ENCODE results near the gene GJB2.
"Not testable (repeated sequence)": the region's sequence is repeated elsewhere in the genome, so short reads cannot be mapped to it uniquely, and the experiment has no call there.

GJB2 gene

DNA sequence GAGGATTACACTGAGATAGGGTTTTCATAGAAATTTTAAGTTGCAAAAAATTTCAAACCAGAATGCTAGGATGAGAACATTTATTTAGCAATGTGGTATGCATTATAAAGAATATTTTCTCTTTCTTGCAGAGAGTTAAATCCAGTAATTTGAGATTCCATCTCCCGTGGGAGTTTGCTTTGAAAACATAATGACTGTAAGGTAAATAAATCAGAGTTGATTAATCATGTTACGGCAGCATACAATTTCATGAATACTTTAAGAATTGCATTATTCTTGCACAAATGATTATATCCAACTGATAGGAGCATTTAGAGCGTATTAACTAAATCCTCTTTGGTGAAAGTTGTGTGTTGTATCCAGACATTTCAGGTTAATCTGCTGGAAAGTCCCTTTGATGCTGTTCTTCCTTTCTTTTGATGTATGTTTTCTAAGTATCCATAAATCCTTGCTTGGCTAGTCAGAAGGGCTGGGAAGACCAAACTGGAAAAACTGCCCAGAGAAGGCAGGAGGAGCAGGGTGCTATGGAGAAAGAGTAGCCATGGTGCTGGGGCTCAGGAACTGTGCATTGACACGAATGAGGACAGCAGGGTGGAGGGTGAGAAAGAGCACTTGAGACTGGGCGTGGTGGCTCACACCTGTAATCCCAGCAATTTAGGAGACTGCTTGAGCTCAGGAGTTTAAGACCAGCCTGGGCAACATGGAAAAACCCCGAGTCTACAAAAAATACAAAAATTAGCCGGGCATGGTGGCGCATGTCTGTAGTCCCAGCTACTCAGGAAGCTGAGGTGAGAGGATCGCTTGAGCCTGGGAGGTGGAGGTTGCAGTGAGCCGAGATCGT is 27.1 kb downstream of the GJB2 start:
- FAIRE-seq = no peak

DNA sequence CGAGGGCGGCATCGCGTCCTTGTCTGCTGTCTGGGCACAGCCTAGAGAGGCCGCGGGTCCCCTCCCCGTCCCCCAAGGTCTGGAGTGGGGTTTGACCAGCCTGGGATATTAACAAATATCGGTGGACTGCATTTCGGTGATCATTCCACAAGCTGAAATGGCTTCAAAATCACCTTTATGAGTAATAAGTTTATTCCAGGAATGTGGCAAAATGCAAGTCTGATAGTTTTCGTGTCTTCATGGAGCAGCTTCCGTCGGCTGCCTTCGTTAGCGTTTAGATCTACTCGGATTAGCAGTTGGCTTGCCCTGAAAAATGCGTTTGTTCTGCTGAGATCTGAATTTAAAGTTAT is 30.8 kb downstream of the GJB2 start:
- FAIRE-seq = no peak

DNA sequence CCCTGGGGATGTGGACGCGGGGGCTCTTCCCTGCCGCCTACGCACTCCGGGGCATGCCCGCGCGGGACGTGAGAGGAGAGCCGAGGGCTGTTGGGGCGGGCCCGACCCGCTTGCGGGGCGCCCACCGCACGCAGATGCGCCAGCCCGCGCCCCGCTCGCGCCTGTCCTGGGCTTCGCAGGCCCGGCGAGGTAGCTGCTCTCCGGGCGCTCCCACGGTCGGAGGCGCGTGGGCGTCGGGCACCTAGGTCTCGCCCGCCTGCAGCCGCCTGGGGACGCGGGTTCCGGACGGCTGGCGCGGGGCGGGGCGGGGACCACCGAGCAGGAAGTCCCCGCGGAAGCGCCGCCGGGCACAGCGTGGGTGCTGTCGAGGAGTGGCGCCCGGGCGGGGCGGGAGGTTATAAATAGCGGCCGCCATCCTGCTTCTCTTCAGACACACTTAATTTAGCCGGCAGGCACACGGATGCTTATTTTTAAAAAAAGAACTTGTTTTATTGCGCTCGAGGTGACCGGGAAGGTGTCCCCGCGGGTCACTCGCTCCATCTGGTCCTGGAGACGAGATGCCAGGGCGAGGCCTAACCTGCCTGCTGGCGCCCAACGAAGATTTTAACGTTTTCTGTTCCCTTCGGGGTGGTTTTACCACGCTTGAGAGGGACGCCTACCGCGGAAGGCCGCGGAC is 31.3 kb downstream of the GJB2 start:
- FAIRE-seq = no peak

DNA sequence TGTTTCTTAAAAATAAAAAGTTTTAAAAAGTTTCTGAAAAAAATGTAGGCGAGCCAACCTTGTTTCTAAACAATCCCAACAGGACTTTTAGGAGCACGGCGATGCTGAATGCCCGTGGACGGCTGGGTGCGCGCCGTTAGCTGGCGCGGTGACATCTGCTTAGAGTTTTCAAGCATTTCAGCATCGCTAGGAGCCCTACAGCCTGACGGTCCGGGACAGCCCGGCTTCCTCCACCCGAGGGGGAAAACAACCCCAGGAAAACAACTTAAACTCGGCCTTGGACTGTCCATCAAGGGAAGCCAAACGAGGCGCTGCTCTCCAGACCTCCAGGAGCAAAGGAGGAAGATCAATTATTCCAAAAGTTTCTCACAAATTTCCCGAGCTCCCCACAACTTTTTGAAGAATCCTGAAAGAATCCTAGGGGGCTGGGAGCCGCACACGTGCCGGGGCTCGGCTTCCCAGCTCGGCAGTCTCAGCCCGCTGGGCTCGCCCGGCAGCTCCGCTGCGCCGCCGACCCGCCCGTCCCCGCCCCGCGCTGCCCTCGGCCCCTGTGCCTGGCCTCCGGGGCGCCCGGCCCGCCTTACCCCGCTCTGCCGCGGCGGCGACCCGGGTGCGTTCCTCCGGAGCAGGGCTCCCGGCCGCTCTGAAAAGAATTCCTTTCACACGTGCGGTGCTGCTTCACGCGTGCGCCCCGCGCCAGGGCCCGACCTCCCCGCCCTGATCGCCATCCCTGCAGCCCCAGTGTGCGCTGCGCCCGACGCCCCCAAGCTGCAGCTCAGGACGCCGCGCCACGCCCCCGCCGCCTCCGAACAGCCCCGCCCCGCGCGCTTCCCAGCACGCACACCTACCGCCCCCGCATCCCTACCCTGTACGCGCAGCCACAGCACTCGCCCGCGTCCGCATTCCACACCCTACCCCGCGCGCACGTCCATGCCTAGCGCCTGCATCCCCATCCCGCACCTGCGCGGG is 32.1 kb downstream of the GJB2 start, which contains the start of gene GJA3:
Gene GJA3 (minus strand): TSS at position 747 of the 969 bp plus-strand sequence. CDS start 17,764 bp downstream, outside the sequence.
- no peak for FAIRE-seq

DNA sequence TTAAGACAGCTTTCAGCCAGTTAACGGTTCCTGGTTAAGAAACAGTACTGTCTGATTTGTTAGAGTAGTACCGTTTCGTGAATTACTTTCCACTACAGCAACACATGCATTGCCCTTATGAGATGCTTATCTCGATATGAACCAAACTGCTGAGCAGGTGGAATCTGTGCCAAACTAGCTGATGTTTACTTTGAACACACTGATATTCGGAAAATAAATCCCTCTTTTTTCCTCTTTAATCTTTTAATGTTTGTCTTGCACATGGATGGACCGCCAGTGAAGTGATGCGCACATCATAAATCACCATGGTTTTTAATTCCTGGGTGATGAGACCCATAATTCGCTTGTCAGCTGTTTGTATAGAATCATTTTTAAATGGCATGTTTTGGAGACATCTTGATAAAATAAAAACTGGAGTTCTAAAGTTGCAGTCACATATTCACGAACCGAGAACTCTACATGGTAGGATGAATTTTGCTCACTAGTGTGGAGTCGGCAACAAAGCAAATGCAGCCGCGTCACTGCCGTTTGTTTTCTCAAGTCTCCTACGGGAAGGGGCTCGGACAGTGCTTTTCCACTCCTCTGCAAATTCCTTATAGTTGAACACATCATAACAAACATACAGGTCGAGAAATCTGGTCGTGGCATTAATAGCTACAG is 33.0 kb downstream of the GJB2 start:
- FAIRE-seq = no peak

DNA sequence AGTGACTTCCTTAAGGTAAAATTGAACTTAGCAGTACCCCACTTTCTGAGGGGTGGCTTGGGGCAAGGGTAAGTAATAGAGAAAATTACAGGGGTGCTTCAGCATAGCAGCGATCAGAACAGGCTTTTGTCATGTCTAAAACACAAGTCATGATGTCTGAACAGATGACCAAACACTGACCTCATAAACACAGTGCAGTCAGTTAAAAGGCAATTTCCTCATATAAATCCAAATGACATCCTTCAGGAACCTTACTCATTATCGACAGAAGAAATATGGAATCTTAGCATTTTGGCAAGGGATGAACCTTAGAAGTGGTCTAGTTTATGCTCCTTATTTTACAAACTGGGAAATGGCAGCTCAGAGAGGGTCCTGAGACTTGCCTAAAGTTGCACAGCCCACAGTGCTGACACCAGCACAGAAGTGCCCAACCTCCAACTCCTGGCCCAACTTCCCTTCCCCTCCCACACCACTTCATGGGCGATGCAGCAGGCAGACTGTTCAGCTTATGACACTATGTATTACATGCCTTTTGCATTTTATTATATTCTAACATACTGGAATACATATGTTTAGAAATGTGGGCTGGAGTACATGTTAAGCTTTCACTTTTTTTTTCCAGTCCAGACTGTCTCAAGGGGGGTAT is 35.5 kb downstream of the GJB2 start:
- FAIRE-seq = no peak

DNA sequence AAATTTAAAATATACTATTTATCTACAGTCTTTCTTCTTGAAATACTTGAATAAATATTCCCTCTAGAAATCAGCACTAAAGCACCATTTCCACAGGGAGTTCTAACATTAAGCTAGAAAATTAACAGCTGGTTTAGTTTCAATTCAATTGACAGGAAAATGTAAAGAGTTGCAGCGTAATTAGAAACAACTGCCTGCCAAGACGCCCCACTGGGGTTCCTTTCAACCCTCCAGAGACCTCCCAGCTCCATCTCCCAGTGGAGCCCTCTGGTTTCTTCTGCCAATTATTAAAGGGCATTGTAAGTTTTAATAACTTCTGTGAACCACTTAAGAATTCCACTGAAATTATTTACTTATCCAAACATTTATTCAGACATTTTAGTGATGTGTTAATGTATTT is 36.0 kb downstream of the GJB2 start:
- no peak for FAIRE-seq

DNA sequence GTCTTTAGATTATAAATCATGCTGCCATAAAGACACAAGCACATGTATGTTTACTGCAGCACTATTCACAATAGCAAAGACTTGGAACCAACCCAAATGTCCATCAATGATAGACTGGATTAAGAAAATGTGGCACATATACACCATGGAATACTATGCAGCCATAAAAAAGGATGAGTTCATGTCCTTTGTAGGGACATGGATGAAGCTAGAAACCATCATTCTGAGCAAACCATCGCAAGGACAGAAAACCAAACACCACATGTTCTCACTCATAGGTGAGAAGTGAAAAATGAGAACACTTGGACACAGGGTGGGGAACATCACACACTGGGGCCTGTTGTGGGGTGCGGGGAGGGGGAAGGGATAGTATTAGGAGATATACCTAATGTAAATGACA is 39.4 kb downstream of the GJB2 start:
- FAIRE-seq = not testable (repeated sequence)

DNA sequence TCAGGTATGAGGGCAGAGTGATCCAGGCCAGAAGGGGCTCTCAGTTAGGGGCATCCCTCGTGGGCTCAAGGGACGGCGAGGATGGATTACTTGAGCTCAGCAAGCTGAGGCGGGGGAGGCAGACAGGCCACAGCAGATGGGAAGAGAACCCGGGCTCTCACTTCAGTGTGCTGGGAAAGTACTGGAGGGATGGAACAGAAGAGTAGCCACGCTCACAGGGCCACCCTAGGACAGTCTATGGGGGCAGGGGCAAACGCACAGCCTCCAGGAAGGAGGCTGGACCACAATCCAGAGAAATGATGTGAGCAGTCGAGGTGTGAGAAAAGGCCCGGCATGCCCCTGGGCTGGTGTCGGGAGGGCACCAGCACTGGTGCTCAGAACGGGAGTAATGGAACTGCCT is 41.1 kb downstream of the GJB2 start:
- FAIRE-seq = no peak

DNA sequence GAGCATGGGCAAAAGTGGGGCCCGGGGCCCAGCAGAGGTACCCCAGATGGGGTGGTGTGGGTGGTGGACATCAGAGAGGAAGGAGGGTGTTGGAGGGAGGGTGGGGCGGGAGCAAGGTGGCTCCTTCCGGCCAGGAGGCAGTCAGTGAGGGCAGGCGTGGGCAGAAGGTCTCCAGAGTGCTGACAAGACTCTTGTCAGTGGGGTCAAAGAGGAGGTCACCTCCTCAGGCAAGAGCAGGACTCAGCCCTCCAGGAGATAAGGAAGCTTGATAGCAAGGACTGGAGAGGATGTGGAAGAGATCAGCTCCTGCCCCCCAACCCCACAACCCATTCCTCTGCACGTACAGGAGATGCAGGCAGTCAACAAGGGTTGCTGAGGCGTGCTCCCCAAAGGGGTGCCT is 41.7 kb downstream of the GJB2 start:
- no peak for FAIRE-seq

DNA sequence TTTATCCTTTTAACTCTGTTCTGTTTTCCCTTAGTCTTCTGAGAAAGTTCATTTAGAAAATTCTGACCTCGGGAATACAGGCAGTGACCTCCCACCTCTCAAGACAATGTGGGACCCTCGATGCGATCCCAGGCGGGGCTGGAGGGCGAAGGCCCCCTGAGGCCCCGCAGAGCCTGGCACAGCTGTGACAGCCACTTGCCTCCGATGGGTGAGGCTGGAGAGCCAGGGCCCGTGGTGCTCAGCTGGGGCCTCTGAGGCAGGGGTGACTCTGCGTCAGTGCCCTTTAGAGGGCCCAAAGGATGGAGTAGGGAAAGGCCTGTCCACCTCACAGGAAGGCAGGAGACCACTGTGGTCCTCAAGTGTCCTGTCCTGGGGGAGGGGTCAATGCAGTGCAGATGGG is 42.2 kb downstream of the GJB2 start:
- FAIRE-seq = no peak

DNA sequence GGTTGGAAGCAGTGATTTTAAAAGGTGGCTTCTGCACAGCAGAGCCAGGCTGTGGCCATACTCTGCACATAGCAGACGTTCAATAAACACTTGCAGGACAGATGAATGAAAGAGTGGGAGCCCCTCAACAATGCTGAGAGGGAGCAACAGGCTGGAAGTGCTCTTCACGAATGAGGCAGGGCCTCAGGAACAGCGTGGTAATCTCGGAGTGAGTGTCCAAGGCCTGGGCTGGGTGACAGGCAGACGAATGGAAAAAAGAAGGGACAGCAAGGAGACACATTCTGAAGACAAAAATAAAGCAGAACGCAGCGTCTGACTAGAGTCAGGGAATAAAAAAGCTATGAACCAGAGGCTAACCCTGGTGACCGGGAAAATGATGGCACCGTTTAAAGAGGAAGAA is 43.0 kb downstream of the GJB2 start:
- FAIRE-seq = no peak

DNA sequence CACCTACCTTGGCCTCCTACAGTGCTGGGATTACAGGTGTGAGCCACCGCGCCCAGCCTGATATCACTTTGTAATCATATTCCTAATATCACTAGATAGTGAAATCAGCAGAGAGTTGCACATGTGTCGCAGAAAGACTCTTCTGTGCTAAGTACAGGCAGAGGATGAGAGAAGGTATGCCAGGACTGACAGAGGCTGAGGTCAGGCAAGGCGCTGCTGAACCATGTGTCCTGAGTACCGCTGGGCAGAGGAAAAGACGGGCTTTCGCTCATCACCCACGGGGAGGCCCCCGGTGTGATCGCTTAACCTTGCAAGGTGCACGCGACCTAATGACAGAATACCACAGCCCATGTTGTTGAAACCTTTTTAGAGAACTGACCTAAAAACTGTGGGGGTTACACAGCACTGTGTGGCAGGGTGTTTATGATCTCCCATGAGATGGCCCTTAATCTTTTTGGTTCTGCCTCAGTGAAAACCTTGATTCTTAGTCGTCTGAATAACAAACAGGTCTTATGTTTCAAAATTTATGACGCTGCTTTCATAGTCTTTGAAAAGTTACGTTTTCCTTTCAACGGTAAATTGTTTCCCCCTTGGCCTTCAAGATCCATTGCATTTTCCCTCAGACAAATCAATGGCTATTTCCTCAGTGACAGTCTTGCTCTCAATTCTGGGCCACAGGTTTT is 44.1 kb downstream of the GJB2 start:
- no peak for FAIRE-seq

DNA sequence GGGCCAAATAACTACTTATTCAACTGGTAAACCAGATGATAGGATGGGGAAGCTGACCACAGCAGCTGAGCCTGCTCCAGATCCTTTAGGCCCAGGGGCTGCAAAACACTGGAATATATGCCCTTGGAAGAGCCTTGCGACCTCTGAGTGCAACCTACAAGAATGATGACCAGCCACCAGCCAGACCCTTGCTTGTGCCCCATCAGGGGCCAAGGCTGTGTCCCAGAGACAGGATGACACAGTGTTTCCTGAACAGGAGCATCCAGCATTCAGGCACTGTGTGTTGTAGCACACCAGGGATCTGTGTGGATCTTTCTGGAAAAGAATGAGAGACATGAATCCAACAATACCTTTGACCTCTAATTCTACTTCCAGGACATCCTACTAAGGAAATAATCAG is 46.4 kb downstream of the GJB2 start:
- no peak for FAIRE-seq

DNA sequence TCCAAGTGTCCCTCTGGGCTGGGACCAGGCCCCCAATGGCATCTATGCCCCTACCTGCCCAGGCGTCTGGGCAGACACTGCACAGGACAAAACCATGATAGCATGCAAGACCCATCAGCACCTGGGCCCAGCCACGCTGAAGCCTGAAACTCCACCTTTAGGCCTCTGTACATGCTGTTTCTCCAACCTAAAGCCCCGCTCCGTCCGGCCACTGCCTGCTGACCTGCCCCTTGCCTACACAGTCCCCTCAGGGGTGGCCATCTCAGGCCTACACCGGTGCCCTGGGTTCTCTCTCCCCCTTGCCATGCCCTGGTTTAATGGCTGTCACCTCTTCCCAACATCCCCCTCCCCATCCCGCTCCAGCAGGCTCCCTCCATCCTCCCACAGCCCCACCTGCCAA is 47.2 kb downstream of the GJB2 start:
- no peak for FAIRE-seq

DNA sequence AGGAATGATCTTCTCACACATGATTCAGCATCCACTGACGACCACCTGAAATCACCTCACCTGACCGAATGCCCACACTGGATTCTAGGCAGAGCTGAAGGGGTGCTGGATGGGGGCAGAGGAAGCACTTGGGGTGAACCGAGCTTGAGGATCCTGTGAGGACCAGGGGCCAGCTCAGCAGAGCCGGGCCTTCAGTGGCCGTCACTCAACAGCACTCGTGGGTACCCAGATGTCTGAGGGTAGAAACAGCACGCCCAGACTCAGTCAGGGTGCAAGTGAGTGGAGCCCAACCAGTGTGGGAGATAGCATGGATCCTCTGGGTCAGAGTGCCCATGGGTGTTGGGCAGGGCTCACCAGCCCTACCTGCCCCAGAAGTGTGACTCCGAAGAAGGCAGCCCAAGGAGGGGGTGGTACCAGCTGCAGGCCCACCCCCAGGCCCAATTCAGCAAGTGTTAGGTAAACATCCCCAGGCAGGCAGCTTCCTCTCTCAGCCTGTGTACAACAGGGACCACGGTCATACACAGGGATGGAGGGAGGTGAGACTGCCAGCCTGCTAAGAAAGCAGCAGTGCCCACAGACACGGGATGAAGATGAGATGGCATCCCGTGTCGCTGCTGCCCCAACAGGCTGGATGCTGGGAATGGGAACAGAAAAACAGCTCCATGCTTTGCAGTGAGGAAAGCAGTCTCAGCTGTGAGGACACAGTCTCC is 48.4 kb downstream of the GJB2 start:
- FAIRE-seq = no peak

DNA sequence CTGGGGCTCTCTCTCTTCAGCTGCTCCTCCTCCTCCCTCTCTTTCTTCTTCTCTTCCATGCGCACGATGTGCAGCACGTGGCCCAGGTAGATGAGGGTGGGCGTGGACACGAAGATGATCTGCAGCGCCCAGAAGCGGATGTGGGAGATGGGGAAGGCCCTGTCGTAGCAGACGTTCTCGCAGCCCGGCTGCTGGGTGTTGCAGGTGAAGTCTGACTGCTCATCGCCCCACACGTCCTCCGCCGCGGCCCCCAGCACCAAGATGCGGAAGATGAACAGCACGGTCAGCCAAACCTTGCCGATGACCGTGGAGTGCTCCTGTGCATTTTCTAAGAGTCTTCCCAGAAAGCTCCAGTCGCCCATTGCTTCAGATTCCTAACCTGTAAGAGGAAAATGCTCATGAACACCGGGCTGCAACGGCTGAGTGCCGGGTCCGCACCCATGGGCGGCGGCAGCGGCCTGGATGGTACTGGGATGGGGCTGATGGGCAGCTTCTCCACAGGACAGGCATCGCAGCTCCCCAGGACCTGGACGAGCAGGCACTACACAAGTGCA is 49.7 kb downstream of the GJB2 start:
- FAIRE-seq = no peak

DNA sequence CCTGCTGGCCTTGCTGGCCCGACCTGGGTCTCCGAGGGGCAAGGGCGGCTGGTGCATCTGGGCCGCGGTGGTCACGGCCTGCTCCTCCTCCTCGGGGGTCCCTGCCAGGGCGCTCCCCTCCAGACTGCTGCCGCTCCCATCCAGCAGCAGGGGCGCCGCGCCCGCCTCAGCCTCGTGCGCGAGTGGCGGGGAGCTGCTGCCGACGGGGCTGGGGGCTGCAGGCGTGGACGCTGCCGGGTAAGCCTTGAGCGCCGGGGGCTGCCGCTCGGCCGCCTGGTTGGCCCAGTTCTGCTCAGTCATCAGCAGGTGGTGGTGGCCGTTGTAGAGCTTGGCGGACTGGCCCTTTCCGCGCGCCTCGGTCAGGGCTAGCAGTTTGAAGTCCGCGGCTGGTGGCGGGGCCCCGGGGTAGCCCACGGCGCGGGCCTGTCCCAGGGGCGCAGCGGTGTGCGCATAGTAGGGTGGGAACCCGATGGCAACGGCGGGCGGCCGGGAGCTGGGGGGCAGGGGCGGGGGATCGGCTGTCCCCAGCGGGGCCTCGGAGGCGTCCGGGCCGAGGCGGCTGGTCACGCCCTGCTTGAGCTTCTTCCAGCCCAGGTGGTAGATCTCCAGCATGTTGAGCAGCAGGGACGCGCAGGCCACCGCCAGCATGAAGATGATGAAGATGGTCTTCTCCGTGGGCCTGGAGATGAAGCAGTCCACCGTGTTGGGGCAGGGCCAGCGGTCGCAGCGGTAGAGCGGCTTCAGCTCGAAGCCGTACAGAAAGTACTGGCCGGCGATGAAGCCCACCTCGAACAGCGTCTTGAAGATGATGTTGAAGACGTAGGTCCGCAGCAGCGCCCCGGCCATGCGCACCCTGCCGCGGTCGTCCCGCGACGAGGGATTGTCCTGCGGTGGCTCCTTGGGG is 50.5 kb downstream of the GJB2 start:
- FAIRE-seq = no peak

DNA sequence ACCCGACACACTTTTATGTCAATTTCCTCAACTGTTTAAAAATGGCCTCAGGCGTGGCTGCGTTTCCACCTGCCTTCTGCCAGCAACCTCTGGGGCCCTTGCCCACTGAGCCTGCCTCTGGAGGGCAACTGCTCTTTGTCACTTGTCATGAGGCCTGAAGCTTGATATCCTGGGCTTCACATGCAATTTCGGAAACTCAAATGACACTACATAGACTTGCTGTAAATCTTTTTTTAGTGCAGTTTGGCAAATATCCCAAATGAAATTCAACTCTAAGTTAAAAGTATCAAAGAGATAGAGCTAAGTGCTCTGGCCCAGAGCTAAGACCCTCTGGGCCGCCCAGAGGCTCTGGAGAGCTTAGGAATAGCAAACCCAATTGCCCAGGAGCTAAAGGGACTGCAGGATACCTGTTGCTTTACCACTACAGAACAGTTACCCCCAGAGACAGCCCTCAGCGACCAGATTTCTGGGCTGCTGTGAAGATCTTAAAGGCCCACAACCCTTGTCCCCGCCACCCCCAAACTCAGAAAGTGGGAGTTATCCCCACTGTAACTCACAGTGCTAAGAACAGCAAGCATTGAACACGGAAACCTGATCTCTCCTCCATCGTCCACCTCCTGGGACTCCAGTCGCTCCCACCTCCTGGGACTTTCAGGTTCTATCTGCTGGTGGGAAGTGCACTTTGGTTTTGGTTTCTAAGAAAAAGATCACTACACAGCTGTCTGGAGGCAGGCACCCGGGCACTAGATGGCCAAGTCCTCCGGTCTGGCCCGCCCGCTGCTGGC is 51.3 kb downstream of the GJB2 start:
- FAIRE-seq = no peak
